Liver (tissue), 9 donors: ENCODE results near the gene MSH3. TPM values are rescaled to one million over a fixed set of nuclear protein-coding genes. Genes with fewer than 3 reads are reported as not detected.

Source experiments
- DNase-seq: peaks from one replicate; pipeline ENCODE4 v3.0.0-alpha.2; 2017; ENCODE audit warnings: low spot score
- H3K27ac ChIP-seq, 2 donors: one replicate each; pipeline ENCODE4 v1.7.0; 2013; ENCODE audit warnings: inconsistent platforms in 2 of 2, low read length in 2 of 2, control low read depth in 1 of 2, low read depth in 1 of 2, mild to moderate bottlenecking in 1 of 2
- H3K27me3 ChIP-seq, 4 donors: one replicate each; pipeline versions ENCODE4 v1.6.1 to v1.7.0; 2013; ENCODE audit warnings: low read length in 3 of 4, inconsistent platforms in 1 of 4, mild to moderate bottlenecking in 1 of 4, moderate library complexity in 1 of 4; ENCODE audit not compliant: control insufficient read depth in 4 of 4, insufficient read depth in 4 of 4
- H3K36me3 ChIP-seq, 4 donors: one replicate each; pipeline versions ENCODE4 v1.6.1 to v1.7.0; 2013; ENCODE audit warnings: low read length in 3 of 4, mild to moderate bottlenecking in 3 of 4, low read depth in 1 of 4, moderate library complexity in 1 of 4; ENCODE audit not compliant: control insufficient read depth in 4 of 4, insufficient read depth in 3 of 4
- H3K4me1 ChIP-seq, 4 donors: one replicate each; pipeline versions ENCODE4 v1.6.1 to v1.7.0; 2013; ENCODE audit warnings: low read length in 3 of 4, mild to moderate bottlenecking in 3 of 4, moderate library complexity in 1 of 4; ENCODE audit not compliant: control insufficient read depth in 4 of 4, insufficient read depth in 4 of 4
- H3K4me3 ChIP-seq, 3 donors: one replicate each; pipeline versions ENCODE4 v1.6.1 to v1.7.0; 2013; ENCODE audit warnings: low read length in 3 of 3, control low read depth in 1 of 3, low read depth in 1 of 3, mild to moderate bottlenecking in 1 of 3
- H3K9ac ChIP-seq, 2 donors: one replicate each; pipeline ENCODE4 v1.7.0; 2013; ENCODE audit warnings: low read length in 2 of 2, mild to moderate bottlenecking in 2 of 2, moderate library complexity in 2 of 2, control low read depth in 1 of 2, low read depth in 1 of 2
- H3K9me3 ChIP-seq, 4 donors: one replicate each; pipeline versions ENCODE4 v1.6.1 to v1.7.0; 2013; ENCODE audit warnings: low read length in 3 of 4; ENCODE audit not compliant: control insufficient read depth in 4 of 4
- ATF3 ChIP-seq: IDR thresholded peaks from 2 replicates; pipeline ENCODE4 v1.6.1; 2016; ENCODE audit warnings: antibody characterized with exemption
- EGR1 ChIP-seq, 2 donors: IDR thresholded peaks; 2 replicates each; pipeline ENCODE4 v1.6.1; 2016 to 2018; ENCODE audit warnings: antibody characterized with exemption in 2 of 2, low read depth in 2 of 2
- FOXA1 ChIP-seq: IDR thresholded peaks from 2 replicates; pipeline ENCODE4 v1.6.1; 2016; ENCODE audit warnings: antibody characterized with exemption
- FOXA2 ChIP-seq: IDR thresholded peaks from 2 replicates; pipeline ENCODE4 v1.6.1; 2016; ENCODE audit warnings: antibody characterized with exemption
- GABPA ChIP-seq, 2 donors: IDR thresholded peaks in 1 of 2; conservative IDR thresholded peaks in 1 of 2; 2 replicates each; pipeline ENCODE4 v1.6.1; 2016; ENCODE audit warnings: antibody characterized with exemption in 2 of 2, mild to moderate bottlenecking in 1 of 2, moderate library complexity in 1 of 2
- HNF4A ChIP-seq, 2 donors: conservative IDR thresholded peaks; 2 replicates each; pipeline ENCODE4 v1.6.1; 2016; ENCODE audit warnings: antibody characterized with exemption in 2 of 2, mild to moderate bottlenecking in 2 of 2
- HNF4G ChIP-seq: IDR thresholded peaks from 2 replicates; pipeline ENCODE4 v1.6.1; 2016; ENCODE audit warnings: antibody characterized with exemption
- JUND ChIP-seq, 2 donors: IDR thresholded peaks; 2 replicates each; pipeline ENCODE4 v1.6.1; 2016; ENCODE audit warnings: antibody characterized with exemption in 2 of 2
- MAX ChIP-seq: IDR thresholded peaks from 2 replicates; pipeline ENCODE4 v1.6.1; 2016; ENCODE audit warnings: antibody characterized with exemption
- NR2F2 ChIP-seq: IDR thresholded peaks from 2 replicates; pipeline ENCODE4 v1.6.1; 2016; ENCODE audit warnings: antibody characterized with exemption
- RAD21 ChIP-seq, 2 donors: IDR thresholded peaks; 2 replicates each; pipeline ENCODE4 v1.6.1; 2016; ENCODE audit warnings: antibody characterized with exemption in 2 of 2, mild to moderate bottlenecking in 2 of 2
- REST ChIP-seq: IDR thresholded peaks from 2 replicates; pipeline ENCODE4 v1.6.1; 2016; ENCODE audit warnings: antibody characterized with exemption, mild to moderate bottlenecking
- RXRA ChIP-seq, 2 donors: IDR thresholded peaks; 2 replicates each; pipeline ENCODE4 v1.6.1; 2017 to 2018; ENCODE audit warnings: antibody characterized with exemption in 2 of 2, mild to moderate bottlenecking in 1 of 2
- SP1 ChIP-seq: IDR thresholded peaks from 2 replicates; pipeline ENCODE4 v1.6.1; 2018; ENCODE audit warnings: antibody characterized with exemption, mild to moderate bottlenecking
- TAF1 ChIP-seq: conservative IDR thresholded peaks from 2 replicates; pipeline ENCODE4 v1.6.1; 2016; ENCODE audit warnings: antibody characterized with exemption, mild to moderate bottlenecking
- YY1 ChIP-seq: IDR thresholded peaks from 2 replicates; pipeline ENCODE4 v1.6.1; 2016; ENCODE audit warnings: antibody characterized with exemption, mild to moderate bottlenecking
- WGBS: extraction: QIAGEN DNeasy Blood & Tissue Kit; methylation state at CpG from one replicate; pipeline ENCODE4 v1.1.7; 2013; 5-methylcytosine and 5-hydroxymethylcytosine counted together
- polyA plus RNA-seq, 2 donors: library from polyadenylated mRNA; stranded (reverse) in 1 of 2; unstranded in 1 of 2; fragments of 200-250 nt in 1 of 2; fragments of >200 nt in 1 of 2; fragmentation: Nextera tagmentation in 1 of 2; extraction: Ambion mirVana in 1 of 2; gene quantifications; one replicate each; pipeline versions ENCODE4 v1.2.1 to v1.2.3, GENCODE V29; 2013 to 2015
- total RNA-seq, 2 donors: library from RNA; depleted of rRNA; stranded (reverse); fragments of >200 nt; gene quantifications; one replicate each; pipeline ENCODE4 v1.2.3, GENCODE V29; 2014
- TF ChIP-seq, protein P1 (sequence below): fragments of 150-350 bp; IDR thresholded peaks from 2 replicates; pipeline ENCODE4 v1.5.1; 2017; ENCODE audit warnings: improper control_type of control experiment, low read depth, low read length; ENCODE audit not compliant: missing input control
- TF ChIP-seq, protein P2 (sequence below): IDR thresholded peaks from 2 replicates; pipeline ENCODE4 v1.6.1; 2016; ENCODE audit warnings: antibody characterized with exemption
- donor health status: healthy.
- donor health status: healthy.
- donor health status: healthy.
- donor health status: healthy.
- donor health status: healthy.

The MSH3 gene
- total and polyA plus RNA-seq, 4 donors: 3.0 to 19.1 (median 7.9) TPM

DNA sequence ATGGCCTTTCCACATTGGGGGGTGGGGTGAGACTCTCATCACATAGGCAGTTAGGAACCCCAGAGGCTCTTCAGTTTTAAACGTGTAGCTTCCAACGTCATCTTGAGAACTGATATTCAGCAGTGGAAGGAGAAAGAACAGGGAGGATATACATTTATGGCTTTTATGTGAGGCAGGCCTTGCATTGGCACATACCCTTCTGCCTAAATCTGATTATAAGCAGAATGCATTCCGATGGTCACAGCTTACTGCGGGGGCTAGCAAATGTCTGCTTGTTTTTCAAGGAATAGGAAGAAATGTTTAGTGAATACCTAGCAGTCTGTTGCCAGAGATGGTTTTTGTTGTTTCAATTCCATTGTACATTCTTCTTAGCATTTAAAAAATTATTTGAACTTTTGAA lies 99.3 kb downstream of the MSH3 start (continued):
- TF ChIP-seq NR2F2 (no peak), GABPA (IDR thresholded peaks at IDR 0.05 in 1 of 2, conservative IDR thresholded peaks at IDR 0.05 in 1 of 2) (no peak), ATF3 (no peak), TAF1 (no peak), RAD21 (IDR thresholded peaks at IDR 0.05) (no peak)

DNA sequence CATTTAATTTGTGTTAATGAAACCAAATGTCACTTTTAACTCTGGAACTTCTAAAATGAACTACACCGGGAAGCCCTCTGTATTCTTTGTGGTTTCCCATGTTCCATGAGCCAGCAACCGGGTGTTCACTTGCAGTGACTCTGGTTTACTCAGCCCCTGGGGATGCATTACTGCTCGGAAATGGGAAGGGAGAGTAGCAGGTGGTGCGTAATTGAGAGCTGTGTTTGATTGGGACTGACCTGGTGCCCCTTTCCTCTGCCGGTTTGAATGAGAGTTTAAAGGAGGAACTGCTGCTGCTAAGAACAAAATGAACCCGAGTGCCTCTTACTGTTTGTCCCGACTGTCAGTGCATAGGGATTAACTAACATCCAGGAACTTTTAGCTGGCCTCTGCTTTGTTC lies 100.4 kb downstream of the MSH3 start:
- no peak overlapping the region for H3K27ac ChIP-seq
- no peak for DNase-seq

More for the DNA sequence above, 100.4 kb downstream of the MSH3 start:
- TF ChIP-seq RXRA (IDR thresholded peaks at IDR 0.05) (no peak), MAX (no peak), YY1 (no peak), TAF1 (no peak), ATF3 (no peak), HNF4A (conservative IDR thresholded peaks at IDR 0.05) (no peak), GABPA (IDR thresholded peaks at IDR 0.05 in 1 of 2, conservative IDR thresholded peaks at IDR 0.05 in 1 of 2) (no peak), RAD21 (IDR thresholded peaks at IDR 0.05) (no peak), REST (no peak), FOXA1 (no peak), FOXA2 (no peak), SP1 (no peak), HNF4G (no peak), JUND (IDR thresholded peaks at IDR 0.05) (no peak), NR2F2 (no peak), EGR1 (IDR thresholded peaks at IDR 0.05; ENCODE audit: low read depth in 2 of 2) (no peak)
- TF ChIP-seq, protein P1, sequence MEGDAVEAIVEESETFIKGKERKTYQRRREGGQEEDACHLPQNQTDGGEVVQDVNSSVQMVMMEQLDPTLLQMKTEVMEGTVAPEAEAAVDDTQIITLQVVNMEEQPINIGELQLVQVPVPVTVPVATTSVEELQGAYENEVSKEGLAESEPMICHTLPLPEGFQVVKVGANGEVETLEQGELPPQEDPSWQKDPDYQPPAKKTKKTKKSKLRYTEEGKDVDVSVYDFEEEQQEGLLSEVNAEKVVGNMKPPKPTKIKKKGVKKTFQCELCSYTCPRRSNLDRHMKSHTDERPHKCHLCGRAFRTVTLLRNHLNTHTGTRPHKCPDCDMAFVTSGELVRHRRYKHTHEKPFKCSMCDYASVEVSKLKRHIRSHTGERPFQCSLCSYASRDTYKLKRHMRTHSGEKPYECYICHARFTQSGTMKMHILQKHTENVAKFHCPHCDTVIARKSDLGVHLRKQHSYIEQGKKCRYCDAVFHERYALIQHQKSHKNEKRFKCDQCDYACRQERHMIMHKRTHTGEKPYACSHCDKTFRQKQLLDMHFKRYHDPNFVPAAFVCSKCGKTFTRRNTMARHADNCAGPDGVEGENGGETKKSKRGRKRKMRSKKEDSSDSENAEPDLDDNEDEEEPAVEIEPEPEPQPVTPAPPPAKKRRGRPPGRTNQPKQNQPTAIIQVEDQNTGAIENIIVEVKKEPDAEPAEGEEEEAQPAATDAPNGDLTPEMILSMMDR: no peak
- TF ChIP-seq, protein P2, sequence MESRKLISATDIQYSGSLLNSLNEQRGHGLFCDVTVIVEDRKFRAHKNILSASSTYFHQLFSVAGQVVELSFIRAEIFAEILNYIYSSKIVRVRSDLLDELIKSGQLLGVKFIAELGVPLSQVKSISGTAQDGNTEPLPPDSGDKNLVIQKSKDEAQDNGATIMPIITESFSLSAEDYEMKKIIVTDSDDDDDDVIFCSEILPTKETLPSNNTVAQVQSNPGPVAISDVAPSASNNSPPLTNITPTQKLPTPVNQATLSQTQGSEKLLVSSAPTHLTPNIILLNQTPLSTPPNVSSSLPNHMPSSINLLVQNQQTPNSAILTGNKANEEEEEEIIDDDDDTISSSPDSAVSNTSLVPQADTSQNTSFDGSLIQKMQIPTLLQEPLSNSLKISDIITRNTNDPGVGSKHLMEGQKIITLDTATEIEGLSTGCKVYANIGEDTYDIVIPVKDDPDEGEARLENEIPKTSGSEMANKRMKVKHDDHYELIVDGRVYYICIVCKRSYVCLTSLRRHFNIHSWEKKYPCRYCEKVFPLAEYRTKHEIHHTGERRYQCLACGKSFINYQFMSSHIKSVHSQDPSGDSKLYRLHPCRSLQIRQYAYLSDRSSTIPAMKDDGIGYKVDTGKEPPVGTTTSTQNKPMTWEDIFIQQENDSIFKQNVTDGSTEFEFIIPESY: no peak
- Histone ChIP-seq H3K4me3 (no peak overlapping the region), H3K4me1 (no peaks in the 10 kb centered on the region), H3K9me3 (no peaks in the 10 kb centered on the region), H3K27me3 (no peaks in the 10 kb centered on the region), H3K9ac (no peak overlapping the region), H3K36me3 (peaks cover 0 to 6% (median 1%) of the 10 kb centered on the region in 4 donors)
- WGBS: 84% methylated on average over 7 of the region's 7 CpGs
